Keratinocyte (primary cell): Measurements from ENCODE around the gene SMCO2. TPM values are rescaled to one million over a fixed set of nuclear protein-coding genes. Genes with fewer than 3 reads are reported as not detected.

Experiments used
- DNase-seq: peaks from one replicate; pipeline ENCODE4 v3.0.0-alpha.2; 2011; ENCODE audit warnings: low read depth, missing footprints, low spot score
- FAIRE-seq: peaks from 2 replicates; lab custom pipeline; 2011; peaks lifted over from hg19 to GRCh38; lab: Jason Lieb, UNC
- H2AFZ ChIP-seq: 2 replicates; pipeline ENCODE4 v1.6.0; 2012; ENCODE audit warnings: low read length, control low read depth, inconsistent platforms; ENCODE audit not compliant: control insufficient read depth
- H3K27ac ChIP-seq: 2 replicates; pipeline ENCODE4 v1.5.1; 2011; ENCODE audit warnings: low read length; ENCODE audit not compliant: control insufficient read depth, insufficient read depth
- H3K27me3 ChIP-seq: 3 replicates; pipeline ENCODE4 v1.6.0; 2011; ENCODE audit warnings: low read length; ENCODE audit not compliant: control insufficient read depth, insufficient read depth; ENCODE audit errors: extremely low read depth
- H3K36me3 ChIP-seq, 2 experiments: 2 replicates in 1 of 2; 3 replicates in 1 of 2; pipeline ENCODE4 v1.5.1; 2011; ENCODE audit warnings: low read length in 2 of 2, mild to moderate bottlenecking in 1 of 2; ENCODE audit not compliant: control insufficient read depth in 2 of 2, insufficient read depth in 2 of 2; ENCODE audit errors: extremely low read depth in 1 of 2
- H3K4me1 ChIP-seq: 3 replicates; pipeline ENCODE4 v1.5.1; 2011; ENCODE audit warnings: low read length; ENCODE audit not compliant: control insufficient read depth, insufficient read depth; ENCODE audit errors: extremely low read depth
- H3K4me2 ChIP-seq: 3 replicates; pipeline ENCODE4 v1.6.0; 2011; ENCODE audit warnings: low read depth, low read length; ENCODE audit not compliant: control insufficient read depth, insufficient read depth; ENCODE audit errors: extremely low read depth
- H3K4me3 ChIP-seq, 3 experiments: fragments of 200-600 bp in 1 of 3; sonication (generic) in 1 of 3; 2 replicates in 2 of 3; 3 replicates in 1 of 3; pipeline ENCODE4 v1.5.1; 2011 to 2016; ENCODE audit warnings: low read length in 3 of 3, mild to moderate bottlenecking in 3 of 3, control low read depth in 2 of 3, inconsistent platforms in 1 of 3, low read depth in 1 of 3, mixed read lengths in 1 of 3, mixed run types in 1 of 3, moderate library complexity in 1 of 3; ENCODE audit not compliant: control insufficient read depth in 2 of 3, insufficient read depth in 2 of 3; ENCODE audit errors: extremely low read depth in 1 of 3
- H3K79me2 ChIP-seq: 2 replicates; pipeline ENCODE4 v1.6.0; 2012; ENCODE audit warnings: low read length; ENCODE audit not compliant: control insufficient read depth, insufficient read depth
- H3K9ac ChIP-seq: 3 replicates; pipeline ENCODE4 v1.6.0; 2011; ENCODE audit warnings: low read length; ENCODE audit not compliant: control insufficient read depth, insufficient read depth; ENCODE audit errors: extremely low read depth
- H3K9me1 ChIP-seq: 3 replicates; pipeline ENCODE4 v1.6.0; 2011; ENCODE audit warnings: low read length; ENCODE audit not compliant: control insufficient read depth, insufficient read depth; ENCODE audit errors: extremely low read depth
- H3K9me3 ChIP-seq: 2 replicates; pipeline ENCODE4 v1.5.1; 2012; ENCODE audit warnings: low read depth, low read length; ENCODE audit not compliant: control insufficient read depth
- H4K20me1 ChIP-seq: 3 replicates; pipeline ENCODE4 v1.6.0; 2011; ENCODE audit warnings: low read length; ENCODE audit not compliant: control insufficient read depth, insufficient read depth; ENCODE audit errors: extremely low read depth
- CTCF ChIP-seq, 3 experiments: IDR thresholded peaks in 1 of 3; conservative IDR thresholded peaks in 1 of 3; optimal IDR thresholded peaks in 1 of 3; 2 replicates in 2 of 3; 3 replicates in 1 of 3; pipeline versions ENCODE3 to v1.5.1; 2011; ENCODE audit warnings: low read length in 3 of 3, mild to moderate bottlenecking in 3 of 3, moderate library complexity in 2 of 3, control low read depth in 1 of 3, inconsistent platforms in 1 of 3; ENCODE audit not compliant: insufficient read depth in 2 of 3; ENCODE audit errors: extremely low read depth in 1 of 3
- EZH2 ChIP-seq: IDR thresholded peaks from one replicate; pipeline ENCODE4 v1.6.1; 2012; ENCODE audit warnings: inconsistent platforms, mild to moderate bottlenecking, low read length, moderate library complexity
- dilution Hi-C: fragments of 300-500 bp; cut with MboI; formaldehyde crosslinking; loops from one replicate; pipeline ENCODE4 v1.7.0; 2020; ENCODE audit warnings: low sequenced_read_pairs; ENCODE audit not compliant: extremely low pct_ligation_motif_present
- polyA plus RNA-seq, 5 experiments: library from polyadenylated mRNA; depleted of rRNA in 3 of 5; stranded (reverse) in 3 of 5; stranded (forward) in 1 of 5; unstranded in 1 of 5; fragments of >200 nt; gene quantifications; 1 replicate in 1 of 5; 2 replicates in 3 of 5; 3 replicates in 1 of 5; pipeline versions ENCODE4 v1.2.1 to v1.2.3, GENCODE V29; 2011 to 2012; ENCODE audit warnings: missing spikeins in 2 of 5, low read depth in 1 of 5, low replicate concordance in 1 of 5

Gene SMCO2
- polyA plus RNA-seq, 1 donor (not counting 4 experiments of a cell fraction or from before 2014, with no cell fraction given) = 0.49 TPM

- Histone ChIP-seq H3K4me2 (no peak overlapping the region), H3K9ac (no peak overlapping the region), H3K27me3 (no peaks in the 10 kb centered on the region), H3K4me1 (no peaks in the 10 kb centered on the region), H3K27ac (no peak overlapping the region), H3K79me2 (no peaks in the 10 kb centered on the region), H3K36me3 (no peaks in the 10 kb centered on the region), H4K20me1 (no peaks in the 10 kb centered on the region), H3K9me1 (no peaks in the 10 kb centered on the region), H2AFZ (no peak overlapping the region), H3K4me3 (no peak overlapping the region), H3K9me3 (no peaks in the 10 kb centered on the region)
- no peak for TF ChIP-seq EZH2
- no peak for TF ChIP-seq CTCF (optimal IDR thresholded peaks at IDR 0.05 in 1 of 3, IDR thresholded peaks at IDR 0.05 in 1 of 3, conservative IDR thresholded peaks at IDR 0.05 in 1 of 3; ENCODE audit: extremely low read depth in 1 of 3, insufficient read depth in 2 of 3, low read length in 3 of 3)
- peak; percentile 17 for FAIRE-seq
- dilution Hi-C loops = no loop called here
- no peak for DNase-seq
Observed at GRCh38 chr12:27504507-27504906, 58.0 kb downstream of the SMCO2 start.

GRCh38 chr12:27505109-27505508 is 58.6 kb downstream of the SMCO2 start:
- dilution Hi-C loops = no loop called here
- H3K27me3 ChIP-seq = no peaks in the 10 kb centered on the region

More at GRCh38 chr12:27505109-27505508, 58.6 kb downstream of the SMCO2 start:
- H3K9me3 ChIP-seq = no peaks in the 10 kb centered on the region
- no peak overlapping the region for H3K9ac ChIP-seq
- DNase-seq = no peak
- no peak for TF ChIP-seq CTCF (optimal IDR thresholded peaks at IDR 0.05 in 1 of 3, IDR thresholded peaks at IDR 0.05 in 1 of 3, conservative IDR thresholded peaks at IDR 0.05 in 1 of 3; ENCODE audit: extremely low read depth in 1 of 3, insufficient read depth in 2 of 3, low read length in 3 of 3)
- no peak for TF ChIP-seq EZH2
- no peaks in the 10 kb centered on the region for H4K20me1 ChIP-seq
- no peaks in the 10 kb centered on the region for H3K4me1 ChIP-seq
- no peak overlapping the region for H2AFZ ChIP-seq
- H3K4me2 ChIP-seq = no peak overlapping the region
- no peaks in the 10 kb centered on the region for H3K36me3 ChIP-seq
- no peaks in the 10 kb centered on the region for H3K9me1 ChIP-seq
- FAIRE-seq = no peak
- no peaks in the 10 kb centered on the region for H3K79me2 ChIP-seq
- no peak overlapping the region for H3K4me3 ChIP-seq
- H3K27ac ChIP-seq = no peak overlapping the region
